ENCODE data around the gene CTRL.

DNA sequence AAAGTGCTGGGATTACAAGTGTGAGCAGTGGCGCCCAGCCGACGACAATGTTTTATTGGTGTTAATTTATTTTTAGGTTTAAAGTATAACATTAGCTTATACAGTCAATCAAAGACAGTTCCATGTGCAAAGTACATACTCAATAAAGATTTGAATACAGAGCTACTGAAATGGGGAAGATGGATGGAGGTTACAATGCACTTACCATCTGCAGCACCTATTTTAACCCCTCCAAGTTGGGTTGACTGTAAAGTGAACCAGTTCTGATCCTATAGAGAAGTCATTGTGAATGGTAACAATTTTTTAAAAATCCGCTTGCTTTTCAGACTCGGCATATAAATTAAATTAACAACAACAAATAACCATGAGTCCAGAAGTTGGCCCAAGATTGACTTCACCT, 39.3 kb downstream of the CTRL start:
- TF ChIP-seq, protein P1, sequence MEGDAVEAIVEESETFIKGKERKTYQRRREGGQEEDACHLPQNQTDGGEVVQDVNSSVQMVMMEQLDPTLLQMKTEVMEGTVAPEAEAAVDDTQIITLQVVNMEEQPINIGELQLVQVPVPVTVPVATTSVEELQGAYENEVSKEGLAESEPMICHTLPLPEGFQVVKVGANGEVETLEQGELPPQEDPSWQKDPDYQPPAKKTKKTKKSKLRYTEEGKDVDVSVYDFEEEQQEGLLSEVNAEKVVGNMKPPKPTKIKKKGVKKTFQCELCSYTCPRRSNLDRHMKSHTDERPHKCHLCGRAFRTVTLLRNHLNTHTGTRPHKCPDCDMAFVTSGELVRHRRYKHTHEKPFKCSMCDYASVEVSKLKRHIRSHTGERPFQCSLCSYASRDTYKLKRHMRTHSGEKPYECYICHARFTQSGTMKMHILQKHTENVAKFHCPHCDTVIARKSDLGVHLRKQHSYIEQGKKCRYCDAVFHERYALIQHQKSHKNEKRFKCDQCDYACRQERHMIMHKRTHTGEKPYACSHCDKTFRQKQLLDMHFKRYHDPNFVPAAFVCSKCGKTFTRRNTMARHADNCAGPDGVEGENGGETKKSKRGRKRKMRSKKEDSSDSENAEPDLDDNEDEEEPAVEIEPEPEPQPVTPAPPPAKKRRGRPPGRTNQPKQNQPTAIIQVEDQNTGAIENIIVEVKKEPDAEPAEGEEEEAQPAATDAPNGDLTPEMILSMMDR (IDR thresholded peaks at IDR 0.05) = no peak
- TF ChIP-seq POLR2AphosphoS5 (IDR thresholded peaks at IDR 0.05) (no peak), POLR2A (IDR thresholded peaks at IDR 0.05) (no peak)

Measured in prostate gland (tissue), 2 donors.